Vagina (tissue), 2 donors: ENCODE measurements around the gene PLCB1.

Experiments used
- POLR2A ChIP-seq, 2 donors: fragments of 450-650 bp; IDR thresholded peaks; one replicate each; pipeline ENCODE4 v1.6.1; 2017; ENCODE audit warnings: antibody characterized with exemption in 2 of 2, mild to moderate bottlenecking in 2 of 2, moderate library complexity in 2 of 2
- POLR2AphosphoS5 ChIP-seq, 2 donors: sonication (generic); formaldehyde crosslinking; IDR thresholded peaks; one replicate each; pipeline ENCODE4 v1.9.0; 2017; ENCODE audit warnings: antibody characterized with exemption in 2 of 2, mild to moderate bottlenecking in 2 of 2, low read depth in 1 of 2; ENCODE audit not compliant: insufficient read depth in 1 of 2
- TF ChIP-seq, protein P1 (sequence below), 3 experiments: fragments of 450-650 bp in 2 of 3; fragments of 200-600 bp in 1 of 3; sonication (generic) in 1 of 3; IDR thresholded peaks; one replicate each; pipeline ENCODE4 v1.5.1; 2017 to 2019; ENCODE audit warnings: antibody characterized with exemption in 3 of 3, mild to moderate bottlenecking in 2 of 3, moderate library complexity in 2 of 3

DNA sequence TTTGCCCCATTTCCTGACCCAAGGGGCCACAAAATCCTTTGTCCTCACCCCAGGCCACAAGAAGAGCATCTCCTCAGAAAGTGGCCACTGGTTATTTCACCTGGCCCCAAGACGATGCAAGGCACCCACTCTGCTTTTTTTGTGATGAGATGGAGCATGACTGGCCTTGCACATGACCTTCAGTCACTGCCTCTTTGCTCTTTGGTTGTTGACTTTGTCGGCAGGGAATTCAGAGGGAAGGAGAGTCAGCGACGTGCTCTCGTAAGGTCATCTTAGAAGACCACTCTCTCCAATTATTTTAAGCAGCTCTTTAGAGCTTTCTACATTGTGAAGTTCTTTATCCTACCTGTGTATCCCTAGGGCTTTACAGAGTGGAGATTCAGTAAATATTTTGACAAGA, 306.7 kb downstream of the PLCB1 start:
- TF ChIP-seq POLR2AphosphoS5 (IDR thresholded peaks at IDR 0.05; ENCODE audit: insufficient read depth in 1 of 2, low read depth in 1 of 2) (no peak), POLR2A (IDR thresholded peaks at IDR 0.05) (no peak)
- TF ChIP-seq, protein P1, sequence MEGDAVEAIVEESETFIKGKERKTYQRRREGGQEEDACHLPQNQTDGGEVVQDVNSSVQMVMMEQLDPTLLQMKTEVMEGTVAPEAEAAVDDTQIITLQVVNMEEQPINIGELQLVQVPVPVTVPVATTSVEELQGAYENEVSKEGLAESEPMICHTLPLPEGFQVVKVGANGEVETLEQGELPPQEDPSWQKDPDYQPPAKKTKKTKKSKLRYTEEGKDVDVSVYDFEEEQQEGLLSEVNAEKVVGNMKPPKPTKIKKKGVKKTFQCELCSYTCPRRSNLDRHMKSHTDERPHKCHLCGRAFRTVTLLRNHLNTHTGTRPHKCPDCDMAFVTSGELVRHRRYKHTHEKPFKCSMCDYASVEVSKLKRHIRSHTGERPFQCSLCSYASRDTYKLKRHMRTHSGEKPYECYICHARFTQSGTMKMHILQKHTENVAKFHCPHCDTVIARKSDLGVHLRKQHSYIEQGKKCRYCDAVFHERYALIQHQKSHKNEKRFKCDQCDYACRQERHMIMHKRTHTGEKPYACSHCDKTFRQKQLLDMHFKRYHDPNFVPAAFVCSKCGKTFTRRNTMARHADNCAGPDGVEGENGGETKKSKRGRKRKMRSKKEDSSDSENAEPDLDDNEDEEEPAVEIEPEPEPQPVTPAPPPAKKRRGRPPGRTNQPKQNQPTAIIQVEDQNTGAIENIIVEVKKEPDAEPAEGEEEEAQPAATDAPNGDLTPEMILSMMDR (IDR thresholded peaks at IDR 0.05) = no peak
